Lower leg skin (tissue), 3 donors: ENCODE measurements around the gene WARS2.

Source experiments
- CTCF ChIP-seq, 3 donors: fragments of 450-650 bp; IDR thresholded peaks; one replicate each; pipeline ENCODE4 v1.5.1; 2016; ENCODE audit warnings: antibody characterized with exemption in 3 of 3, mild to moderate bottlenecking in 3 of 3, moderate library complexity in 2 of 3
- POLR2A ChIP-seq, 2 donors: fragments of 450-650 bp; IDR thresholded peaks; one replicate each; pipeline ENCODE4 v1.6.1; 2016 to 2017; ENCODE audit warnings: antibody characterized with exemption in 2 of 2, mild to moderate bottlenecking in 1 of 2, moderate library complexity in 1 of 2

GRCh38 chr1:119046785-119047438 lies 93.5 kb downstream of the WARS2 start:
- TF ChIP-seq POLR2A (IDR thresholded peaks at IDR 0.05) (no peak), CTCF (IDR thresholded peaks at IDR 0.05) (no peak)
